ENCODE measurements around the gene CTBS. TPM values are rescaled to one million over a fixed set of nuclear protein-coding genes. Genes with fewer than 3 reads are reported as not detected.

Gene CTBS
- total RNA-seq, 1 donor from 2014 or later, result 7.4 TPM

DNA sequence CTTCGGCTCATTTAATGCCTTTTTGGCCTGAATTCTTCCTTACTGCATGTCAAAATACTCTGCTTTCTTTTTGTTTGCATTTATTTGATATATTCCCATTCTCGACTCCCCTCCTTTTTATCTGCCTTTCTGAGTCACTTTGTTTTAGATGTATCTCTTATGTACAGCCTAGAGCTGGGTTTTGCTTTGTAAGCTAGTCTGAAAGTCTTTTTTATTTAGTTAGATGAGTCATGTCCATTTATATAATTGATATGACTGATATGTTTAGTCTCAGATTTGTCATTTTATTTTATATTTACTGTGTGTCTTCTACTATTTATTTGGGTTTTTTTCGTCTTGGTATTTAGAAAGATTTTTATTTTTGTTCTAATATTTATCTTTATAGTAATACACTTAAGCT is 34.3 kb downstream of the CTBS start:
- FAIRE-seq, result no peak
- TF ChIP-seq, protein P1, sequence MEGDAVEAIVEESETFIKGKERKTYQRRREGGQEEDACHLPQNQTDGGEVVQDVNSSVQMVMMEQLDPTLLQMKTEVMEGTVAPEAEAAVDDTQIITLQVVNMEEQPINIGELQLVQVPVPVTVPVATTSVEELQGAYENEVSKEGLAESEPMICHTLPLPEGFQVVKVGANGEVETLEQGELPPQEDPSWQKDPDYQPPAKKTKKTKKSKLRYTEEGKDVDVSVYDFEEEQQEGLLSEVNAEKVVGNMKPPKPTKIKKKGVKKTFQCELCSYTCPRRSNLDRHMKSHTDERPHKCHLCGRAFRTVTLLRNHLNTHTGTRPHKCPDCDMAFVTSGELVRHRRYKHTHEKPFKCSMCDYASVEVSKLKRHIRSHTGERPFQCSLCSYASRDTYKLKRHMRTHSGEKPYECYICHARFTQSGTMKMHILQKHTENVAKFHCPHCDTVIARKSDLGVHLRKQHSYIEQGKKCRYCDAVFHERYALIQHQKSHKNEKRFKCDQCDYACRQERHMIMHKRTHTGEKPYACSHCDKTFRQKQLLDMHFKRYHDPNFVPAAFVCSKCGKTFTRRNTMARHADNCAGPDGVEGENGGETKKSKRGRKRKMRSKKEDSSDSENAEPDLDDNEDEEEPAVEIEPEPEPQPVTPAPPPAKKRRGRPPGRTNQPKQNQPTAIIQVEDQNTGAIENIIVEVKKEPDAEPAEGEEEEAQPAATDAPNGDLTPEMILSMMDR (IDR thresholded peaks at IDR 0.05; ENCODE audit: insufficient read depth, low read length, severe bottlenecking), result no peak
- peak; percentile 53 for DNase-seq (ENCODE audit: low read depth)
- no peaks in the 10 kb centered on the region for H3K36me3 ChIP-seq (ENCODE audit: control insufficient read depth, insufficient read depth, low read length)
- no peak overlapping the region for H3K4me3 ChIP-seq (ENCODE audit: low read depth, low read length)
- no peaks in the 10 kb centered on the region for H3K27me3 ChIP-seq (ENCODE audit: control insufficient read depth, insufficient read depth, low read length)

DNA sequence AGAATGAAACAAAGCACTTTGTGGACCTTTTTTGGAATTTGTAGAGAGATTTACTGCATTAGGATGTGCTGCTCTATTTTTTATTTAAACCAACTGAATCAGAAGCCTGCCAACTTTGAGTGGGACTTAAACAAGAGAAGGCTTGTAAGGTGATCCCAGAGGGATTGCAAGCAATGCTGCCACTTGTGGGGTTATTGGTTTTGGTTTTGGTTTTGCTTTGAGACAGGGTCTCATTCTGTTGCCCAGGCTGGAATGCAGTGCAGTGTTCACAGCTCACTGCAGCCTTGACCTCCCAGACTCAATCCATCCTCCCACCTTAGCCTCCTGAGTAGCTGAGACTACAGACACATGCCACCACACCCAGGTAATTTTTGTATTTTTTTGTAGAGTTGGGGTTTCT is 35.6 kb downstream of the CTBS start:
- no peaks in the 10 kb centered on the region for H3K27me3 ChIP-seq (ENCODE audit: control insufficient read depth, insufficient read depth, low read length)
- H3K36me3 ChIP-seq (ENCODE audit: control insufficient read depth, insufficient read depth, low read length), result no peaks in the 10 kb centered on the region
- FAIRE-seq, result no peak
- no peak overlapping the region for H3K4me3 ChIP-seq (ENCODE audit: low read depth, low read length)
- TF ChIP-seq, protein P1 (IDR thresholded peaks at IDR 0.05; ENCODE audit: insufficient read depth, low read length, severe bottlenecking), result no peak
- DNase-seq (ENCODE audit: low read depth), result no peak

DNA sequence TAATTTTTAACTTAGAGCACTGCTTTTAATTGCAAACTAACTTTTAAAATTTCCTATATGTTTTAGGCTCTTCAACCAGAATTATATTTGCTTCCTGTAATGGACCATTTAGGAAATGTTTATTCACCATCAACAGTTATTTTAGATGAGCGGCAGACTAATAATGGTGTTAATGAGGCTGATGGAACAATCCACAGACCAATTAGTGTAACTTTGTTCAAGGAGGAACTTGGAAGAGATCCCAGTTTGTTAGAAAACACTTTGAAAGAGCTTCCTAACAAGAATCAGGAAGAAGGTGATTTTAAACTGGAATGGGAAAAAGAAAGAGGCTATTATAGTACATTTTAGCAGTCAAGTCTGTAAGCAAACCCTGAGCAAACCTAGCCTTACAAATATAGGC is 48.5 kb downstream of the CTBS start:
- no peak for FAIRE-seq
- TF ChIP-seq, protein P1 (IDR thresholded peaks at IDR 0.05; ENCODE audit: insufficient read depth, low read length, severe bottlenecking), result no peak
- Histone ChIP-seq H3K4me3 (ENCODE audit: low read depth, low read length) (no peak overlapping the region), H3K27me3 (ENCODE audit: control insufficient read depth, insufficient read depth, low read length) (no peaks in the 10 kb centered on the region), H3K36me3 (ENCODE audit: control insufficient read depth, insufficient read depth, low read length) (no peaks in the 10 kb centered on the region)
- DNase-seq (ENCODE audit: low read depth), result no peak

DNA sequence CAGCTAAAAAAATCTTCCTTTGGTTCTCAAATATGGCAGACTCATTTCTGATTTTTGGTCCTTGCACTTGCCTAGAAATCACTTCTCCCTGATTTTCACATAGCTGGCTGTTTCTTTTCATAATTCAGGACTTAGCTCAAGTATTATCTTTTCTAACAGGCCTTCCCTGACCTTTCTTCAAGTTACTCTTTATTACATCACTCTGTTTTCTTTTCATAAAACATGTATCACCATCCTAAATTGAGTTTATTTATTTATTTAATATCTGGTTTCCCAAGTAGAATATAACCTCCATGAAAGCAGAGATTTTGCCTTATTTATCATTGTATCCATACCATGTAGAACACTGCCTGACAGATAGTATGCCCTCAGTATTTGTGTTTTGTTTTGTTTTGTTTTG is 49.6 kb downstream of the CTBS start:
- no peaks in the 10 kb centered on the region for H3K27me3 ChIP-seq (ENCODE audit: control insufficient read depth, insufficient read depth, low read length)
- FAIRE-seq (no peak), DNase-seq (ENCODE audit: low read depth) (no peak)
- TF ChIP-seq, protein P1 (IDR thresholded peaks at IDR 0.05; ENCODE audit: insufficient read depth, low read length, severe bottlenecking), result no peak
- no peak overlapping the region for H3K4me3 ChIP-seq (ENCODE audit: low read depth, low read length)
- no peaks in the 10 kb centered on the region for H3K36me3 ChIP-seq (ENCODE audit: control insufficient read depth, insufficient read depth, low read length)

DNA sequence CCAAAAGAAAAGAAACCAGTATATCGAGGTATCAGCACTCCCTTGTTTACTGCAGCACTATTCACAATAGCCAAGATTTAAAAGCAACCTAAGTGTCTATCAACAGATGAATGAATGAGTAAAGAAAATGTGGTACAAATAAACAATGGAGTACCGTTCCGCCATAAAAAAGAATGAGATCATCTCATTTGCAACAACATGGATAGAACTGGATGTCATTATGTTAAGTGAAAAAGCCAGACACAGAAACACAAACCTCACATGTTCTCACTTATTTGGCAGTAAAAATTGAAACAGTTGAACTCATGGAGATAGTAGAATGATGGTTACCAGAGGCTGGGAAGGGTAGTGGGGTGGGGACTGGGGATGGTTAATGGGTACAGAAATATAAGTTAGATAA is 63.6 kb downstream of the CTBS start:
- Histone ChIP-seq H3K4me3 (ENCODE audit: low read depth, low read length) (no peak overlapping the region), H3K36me3 (ENCODE audit: control insufficient read depth, insufficient read depth, low read length) (no peaks in the 10 kb centered on the region), H3K27me3 (ENCODE audit: control insufficient read depth, insufficient read depth, low read length) (no peaks in the 10 kb centered on the region)
- FAIRE-seq, result peak; percentile 32
- TF ChIP-seq, protein P1 (IDR thresholded peaks at IDR 0.05; ENCODE audit: insufficient read depth, low read length, severe bottlenecking), result no peak
- no peak for DNase-seq (ENCODE audit: low read depth)

DNA sequence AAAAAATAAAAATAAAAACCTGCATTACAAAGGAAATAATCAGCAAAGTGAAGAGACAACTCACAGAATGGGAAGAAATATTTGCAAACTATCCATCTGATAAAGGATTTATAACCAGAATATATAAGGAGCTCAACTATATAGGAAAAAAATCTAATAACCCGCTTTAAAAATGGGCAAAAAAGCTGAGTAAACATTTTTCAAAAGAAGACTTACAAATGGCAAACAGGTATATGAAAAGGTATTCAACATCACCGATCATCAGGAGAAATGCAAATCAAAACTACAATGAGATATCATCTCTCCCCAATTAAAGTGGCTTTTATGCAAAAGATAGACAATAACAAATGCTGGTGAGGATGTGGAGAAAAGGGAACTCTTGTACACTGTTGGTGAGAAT is 64.1 kb downstream of the CTBS start:
- TF ChIP-seq, protein P1 (IDR thresholded peaks at IDR 0.05; ENCODE audit: insufficient read depth, low read length, severe bottlenecking), result no peak
- no peak for FAIRE-seq

More for the DNA sequence above, 64.1 kb downstream of the CTBS start:
- Histone ChIP-seq H3K27me3 (ENCODE audit: control insufficient read depth, insufficient read depth, low read length) (no peaks in the 10 kb centered on the region), H3K36me3 (ENCODE audit: control insufficient read depth, insufficient read depth, low read length) (no peaks in the 10 kb centered on the region), H3K4me3 (ENCODE audit: low read depth, low read length) (no peak overlapping the region)
- DNase-seq (ENCODE audit: low read depth), result no peak
